Posterior cingulate gyrus (tissue), 11 donors: Measurements from ENCODE around the gene FRG2C.
"Not testable (repeated sequence)": the region's sequence is repeated elsewhere in the genome, so short reads cannot be mapped to it uniquely, and the experiment has no call there.

ENCODE experiments used
- DNase-seq, 10 donors: peaks; one replicate each; pipeline versions ENCODE4 v3.0.0 to v3.0.0-alpha.2; 2020 to 2021; ENCODE audit warnings: mixed read lengths in 3 of 10
- intact Hi-C: fragments of 100-400 bp; cut with DNase I; formaldehyde crosslinking; loops from one replicate; pipeline ENCODE4 v1.15.1; 2023

The FRG2C gene

DNA sequence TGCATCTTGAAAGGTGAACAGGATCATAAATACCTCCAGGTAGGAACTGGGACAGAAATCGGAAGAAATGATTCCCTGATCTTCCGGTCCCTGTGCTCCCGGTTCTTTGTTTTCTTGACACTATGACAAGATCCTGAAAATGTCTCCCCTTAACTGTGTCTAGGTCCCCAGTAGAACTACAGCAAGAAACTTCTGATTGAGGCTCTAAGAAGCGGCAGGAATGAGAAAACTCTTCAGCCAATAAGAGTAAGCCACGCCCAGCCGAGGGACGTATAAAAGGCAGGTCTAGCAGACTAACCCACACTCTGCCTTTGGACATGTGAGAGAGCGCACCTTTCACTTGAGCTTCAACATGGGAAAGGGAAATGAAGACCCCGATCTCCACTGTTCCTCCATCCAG is at the start of gene FRG2C:
TSS of gene FRG2C (plus strand) at position 301 of the 400 bp plus-strand sequence. CDS start at position 353, 52 bp downstream.
- intact Hi-C loops, DNase-seq: not testable (repeated sequence)

DNA sequence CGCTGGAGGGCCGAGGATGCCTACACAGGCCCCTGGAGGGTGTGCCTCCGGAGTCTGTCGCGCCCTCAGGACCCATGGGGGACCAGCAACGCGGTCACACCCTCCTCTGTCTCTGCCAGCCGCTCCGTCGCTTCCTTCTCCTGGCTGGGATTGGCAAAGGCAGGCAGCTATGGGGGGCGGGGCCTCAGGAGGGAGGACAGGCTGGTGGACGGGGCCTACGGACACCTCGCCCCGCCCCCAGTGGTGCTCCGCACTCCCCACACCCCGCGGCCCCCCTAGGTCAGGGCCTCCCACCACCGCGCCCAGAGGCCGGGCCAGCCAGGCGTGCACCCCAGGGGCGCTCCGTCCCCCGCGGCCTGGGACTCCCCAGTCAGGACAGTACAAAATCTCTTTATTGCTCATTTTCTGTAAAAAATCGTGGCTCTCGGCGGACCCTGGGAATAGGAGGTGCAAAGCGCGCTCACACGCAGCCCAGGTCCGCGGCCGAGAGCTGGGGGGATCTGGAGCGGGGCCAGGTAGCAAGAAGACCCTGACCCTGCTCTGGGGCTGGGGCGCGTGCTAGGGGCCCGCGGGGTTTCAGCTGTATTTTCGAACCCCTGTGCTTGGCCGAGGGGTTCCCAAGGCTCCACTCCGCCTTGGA is 45.3 kb upstream of the FRG2C start:
- intact Hi-C loops, result not testable (repeated sequence)
- peak; percentile 29 to 93 (median 68) for DNase-seq

DNA sequence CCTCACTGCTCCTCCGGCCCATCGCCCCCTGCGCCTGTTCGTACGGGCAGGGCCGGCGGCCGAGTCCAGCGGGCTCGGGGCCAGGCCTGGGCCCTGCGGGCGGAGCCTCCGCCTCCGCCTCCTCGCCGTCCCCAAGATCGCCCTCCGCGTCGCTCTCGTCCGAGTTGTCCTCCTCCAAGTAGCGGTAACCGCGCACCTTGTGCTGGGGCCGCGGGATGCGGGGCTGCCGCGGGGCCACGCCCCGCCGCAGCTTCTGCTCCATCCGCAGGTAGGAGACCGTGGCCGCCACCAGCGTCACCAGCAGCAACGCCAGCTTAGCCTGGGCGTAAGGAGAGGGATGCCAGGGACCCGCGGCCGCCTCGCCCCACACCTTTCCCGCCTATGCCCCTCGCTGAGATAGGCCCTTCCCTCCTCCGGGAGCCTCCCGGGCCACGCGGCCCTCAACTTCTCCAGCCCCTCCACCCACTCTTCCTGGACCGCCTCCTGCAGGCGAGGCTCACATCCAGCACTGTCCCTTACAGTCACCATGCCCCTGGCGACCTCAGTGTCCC is 44.6 kb upstream of the FRG2C start:
- intact Hi-C loops, result not testable (repeated sequence)
- DNase-seq, result peak in 5 of 10 donors; percentile 17 to 87 (median 23)

DNA sequence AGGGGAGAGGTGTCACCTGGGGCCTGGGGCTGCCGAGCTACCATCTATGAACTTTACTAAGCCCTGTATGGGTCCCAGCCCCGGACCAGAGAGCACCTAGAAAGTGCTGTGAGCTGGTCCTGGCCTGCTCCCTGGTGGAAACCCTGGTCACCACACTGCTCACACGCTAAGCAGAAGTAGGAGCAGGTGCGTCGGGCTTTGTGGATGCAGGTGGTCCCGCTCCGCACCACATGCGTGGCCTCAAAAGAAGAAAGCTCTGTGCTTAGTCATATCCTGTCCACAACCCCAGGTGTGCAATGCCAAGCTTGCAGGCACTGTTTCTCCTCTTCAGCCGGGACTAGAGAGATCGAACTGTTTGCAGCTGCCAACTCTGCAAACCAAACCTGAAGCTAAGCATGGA is 42.4 kb upstream of the FRG2C start:
- DNase-seq, intact Hi-C loops: not testable (repeated sequence)

DNA sequence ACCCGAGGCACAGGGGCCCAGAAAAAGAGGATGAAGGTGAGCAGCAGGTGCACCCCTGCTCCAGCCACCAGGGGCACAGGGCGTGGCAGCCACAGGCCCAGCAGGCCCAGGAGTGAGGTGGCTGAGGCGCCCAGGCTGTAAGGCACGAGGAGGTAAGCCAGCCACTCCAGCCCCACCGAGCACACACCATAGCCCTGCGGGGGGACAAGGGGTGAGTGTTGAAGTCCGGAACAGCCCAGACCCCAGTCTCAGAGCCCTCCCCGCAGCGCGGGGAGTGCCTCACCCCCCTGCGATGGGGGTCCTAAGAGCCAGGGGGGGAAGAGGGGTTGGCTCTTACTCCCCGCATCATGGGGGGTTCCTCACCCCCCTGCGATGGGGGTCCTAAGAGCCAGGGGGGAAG is 40.5 kb upstream of the FRG2C start:
- DNase-seq, result peak in 1 of 10 donors; percentile 36
- intact Hi-C loops, result not testable (repeated sequence)

DNA sequence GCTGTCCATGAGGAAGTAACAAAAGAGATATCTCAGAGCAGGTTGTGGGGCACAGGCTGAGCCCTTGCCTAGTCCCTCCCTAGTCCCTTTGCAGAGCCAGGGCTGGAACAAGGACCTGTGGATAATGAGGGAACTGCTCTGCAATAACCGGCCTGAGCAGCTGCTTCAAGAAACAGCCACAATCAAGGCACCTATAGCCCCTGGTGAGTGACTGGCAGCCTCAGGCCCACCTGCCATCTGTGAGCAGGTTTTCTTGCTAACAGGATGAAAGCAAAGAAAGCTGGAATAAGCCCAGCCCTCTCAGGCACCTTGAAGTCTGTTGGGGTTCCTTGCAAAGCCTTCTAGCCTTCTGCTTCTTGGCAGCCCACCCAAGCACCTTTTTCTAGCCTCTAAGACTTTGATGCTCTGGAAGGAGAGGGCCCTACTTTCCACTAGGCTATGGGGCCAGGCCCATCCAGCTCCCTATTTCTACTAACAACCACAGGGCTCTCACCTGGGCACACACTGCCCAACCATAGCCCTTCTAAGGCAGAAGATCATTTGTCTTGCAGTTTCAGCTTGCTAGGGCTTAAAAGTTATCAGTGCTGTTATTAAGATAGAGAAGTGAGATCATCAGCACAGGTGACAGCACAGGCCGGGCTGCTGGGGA is 33.1 kb upstream of the FRG2C start:
- intact Hi-C loops, DNase-seq: not testable (repeated sequence)

DNA sequence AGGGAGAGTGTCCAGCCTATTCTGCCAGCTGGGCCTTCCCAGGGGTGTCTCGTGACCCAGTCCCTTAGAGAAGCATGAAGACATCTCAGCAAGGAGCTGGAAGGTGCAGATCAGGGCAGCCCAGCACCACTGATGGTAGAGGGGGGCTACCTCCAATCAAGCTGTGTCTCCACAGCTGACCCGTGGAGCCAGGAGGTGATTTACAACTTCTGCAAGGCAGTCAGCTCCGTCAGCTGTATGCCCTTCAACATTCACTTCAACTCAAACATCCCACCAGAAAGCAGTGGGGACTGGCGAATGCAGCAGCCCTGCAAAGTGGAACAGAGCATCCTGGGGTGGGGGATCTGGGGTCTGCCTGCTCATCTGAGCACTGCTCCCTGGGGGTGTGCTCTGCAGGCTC is 32.6 kb upstream of the FRG2C start:
- no peak for DNase-seq
- intact Hi-C loops, result no loop called here

DNA sequence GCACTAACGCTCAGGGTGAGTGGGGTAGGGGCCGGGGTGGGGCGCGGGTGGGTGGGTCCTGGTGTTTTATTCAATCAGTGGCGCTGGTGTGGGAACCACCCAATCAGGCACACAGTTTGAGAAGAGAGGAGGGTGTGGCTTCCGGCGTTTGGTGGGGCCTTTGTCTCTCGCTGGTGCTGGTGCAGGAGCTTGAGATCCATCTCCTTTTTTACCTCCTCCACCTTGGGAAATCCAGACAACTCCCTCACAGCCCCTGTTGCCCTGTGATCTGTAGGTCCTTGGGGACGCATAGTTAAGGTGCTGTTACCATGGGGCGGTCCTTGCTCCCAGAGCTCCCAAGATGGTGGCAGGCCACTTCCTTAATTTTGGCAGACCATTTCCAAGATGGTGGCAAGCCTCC is 25.2 kb upstream of the FRG2C start:
- DNase-seq, intact Hi-C loops: not testable (repeated sequence)

DNA sequence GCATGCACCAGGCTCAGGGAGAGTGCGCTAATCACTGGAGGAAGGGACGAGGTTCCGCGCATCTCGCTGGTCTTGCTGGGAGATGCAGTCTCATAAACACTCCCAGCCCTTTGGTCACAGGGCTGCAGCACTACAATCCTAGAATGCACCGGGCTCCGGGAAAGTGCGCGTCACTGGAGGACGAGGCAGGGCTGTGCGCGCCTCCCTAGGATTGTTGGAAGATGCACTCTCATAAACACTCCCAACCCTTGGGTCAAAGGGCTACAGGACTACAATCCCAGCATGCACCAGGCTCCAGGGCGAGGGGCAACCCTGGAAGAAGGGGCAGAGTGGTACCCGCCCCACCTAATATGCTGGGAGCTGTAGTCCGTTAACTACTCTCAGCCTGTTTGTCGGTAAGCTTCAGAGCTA is 23.0 kb upstream of the FRG2C start:
- intact Hi-C loops, result loop anchor here (5.0 kb wide), 1 partner anchor 349 kb away; no protein-coding TSS in a partner anchor
- DNase-seq, result peak; percentile 87 to 99 (median 94)

DNA sequence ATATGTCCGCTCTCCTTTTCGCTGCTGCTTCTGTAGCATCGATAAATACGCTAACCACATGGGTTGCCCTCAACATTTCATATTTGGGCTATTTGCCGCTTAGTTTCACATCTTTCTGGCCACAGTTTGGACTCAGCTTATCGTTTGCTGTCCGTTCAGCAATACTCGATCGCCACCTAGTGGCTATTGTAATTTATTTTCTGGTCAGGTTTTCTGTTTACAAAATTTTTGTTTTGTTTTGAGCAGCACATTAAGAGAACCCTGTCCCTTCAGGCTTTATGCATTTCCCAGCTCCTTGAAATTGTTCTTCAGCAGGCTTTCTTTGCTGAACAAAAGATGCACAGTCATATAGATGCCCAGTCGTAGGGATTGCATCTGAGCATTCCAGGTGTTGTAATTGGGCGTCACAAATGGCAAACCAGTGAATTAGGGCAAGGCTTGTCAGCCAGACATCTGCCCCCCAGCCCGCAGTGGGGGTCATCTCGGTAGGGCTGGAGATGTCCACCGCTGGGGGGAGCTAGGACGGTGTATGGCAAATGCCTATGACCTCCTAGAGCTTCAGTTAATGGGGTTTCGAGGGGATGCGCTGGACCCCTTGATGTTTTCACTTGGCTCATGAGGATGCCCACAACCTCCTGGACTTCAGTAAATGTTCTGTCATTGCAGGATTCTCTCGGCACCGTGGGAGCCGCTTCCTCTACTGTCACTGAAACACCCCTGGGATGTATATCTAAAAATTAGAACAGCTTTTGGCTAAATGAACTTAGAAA is 20.9 kb upstream of the FRG2C start:
- intact Hi-C loops, result loop anchor here (5.0 kb wide), 1 partner anchor 351 kb away; no protein-coding TSS in a partner anchor
- DNase-seq, result peak in 1 of 10 donors; percentile 27

DNA sequence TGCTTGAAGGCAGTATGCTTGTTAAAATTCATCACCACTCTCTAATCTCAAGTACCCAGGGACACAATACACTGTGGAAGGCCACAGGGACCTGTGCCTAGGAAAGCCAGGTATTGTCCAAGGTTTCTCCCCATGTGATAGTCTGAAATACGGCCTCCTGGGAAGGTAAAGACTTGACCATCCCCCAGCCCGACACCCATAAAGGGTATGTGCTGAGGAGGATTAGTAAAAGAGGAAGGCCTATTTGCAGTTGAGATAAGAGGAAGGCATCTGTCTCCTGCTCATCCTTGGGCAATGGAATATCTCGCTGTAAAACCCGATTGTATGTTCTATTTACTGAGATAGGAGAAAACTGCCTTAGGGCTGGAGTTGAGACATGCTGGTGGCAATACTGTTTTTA is 18.6 kb upstream of the FRG2C start:
- DNase-seq, intact Hi-C loops: not testable (repeated sequence)

DNA sequence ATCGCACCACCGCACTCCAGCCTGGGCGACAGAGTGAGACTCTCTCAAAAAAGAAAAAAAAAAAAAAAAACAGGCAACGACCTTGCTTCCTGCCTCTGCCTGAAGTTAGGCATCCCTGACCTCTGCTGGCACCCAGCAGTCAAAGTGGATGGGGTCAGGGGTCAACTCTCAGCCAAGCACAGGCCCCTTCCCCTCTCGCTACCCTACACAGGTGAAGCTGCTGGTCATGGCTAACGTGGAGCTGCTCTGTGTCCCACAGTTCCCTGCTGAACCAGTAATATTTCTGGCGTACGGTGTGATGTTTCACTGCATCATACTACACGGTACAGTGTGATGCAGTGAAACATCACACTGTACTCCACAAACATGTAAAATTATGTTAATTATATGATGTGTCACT is 13.9 kb upstream of the FRG2C start:
- no peak for DNase-seq
- intact Hi-C loops, result no loop called here

DNA sequence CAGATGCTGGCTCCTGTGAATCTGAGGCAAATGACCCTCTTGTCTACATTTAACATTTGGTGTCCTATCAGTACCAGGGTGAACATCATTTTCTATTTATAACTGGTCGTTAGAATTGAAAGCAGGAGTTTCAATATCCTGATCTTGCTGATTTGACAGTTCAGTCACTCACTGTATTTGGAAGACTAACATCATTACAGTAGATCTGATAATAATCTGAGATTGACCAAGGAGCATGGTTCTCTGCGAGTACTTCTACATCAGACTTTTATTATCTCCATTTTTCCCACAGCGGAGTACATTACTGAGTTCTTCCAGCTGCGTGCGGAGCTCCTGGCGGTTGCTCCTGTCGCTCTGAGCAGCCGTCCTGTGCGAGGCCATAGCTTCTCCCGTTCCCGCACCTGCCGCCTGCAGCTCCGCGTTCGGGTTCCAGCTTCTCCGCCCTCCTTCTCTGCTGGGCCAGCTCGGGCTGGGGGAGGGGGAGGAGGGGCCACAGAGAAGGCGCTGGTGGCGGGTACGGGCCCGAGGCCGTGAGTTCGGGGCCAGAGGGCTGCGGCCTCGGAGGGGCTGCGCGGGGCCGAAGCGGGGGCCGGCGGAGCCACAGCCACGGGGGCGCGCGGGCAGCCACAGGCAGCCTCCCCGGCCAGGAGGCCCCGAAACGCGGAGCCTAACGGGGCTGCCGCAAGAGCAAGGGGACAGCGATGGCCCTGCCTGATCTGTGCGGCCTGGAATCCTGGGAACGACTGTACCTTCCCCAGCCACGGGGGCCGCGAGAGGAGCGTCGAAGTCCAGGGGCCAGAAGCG is 8.8 kb upstream of the FRG2C start:
- intact Hi-C loops, DNase-seq: not testable (repeated sequence)

DNA sequence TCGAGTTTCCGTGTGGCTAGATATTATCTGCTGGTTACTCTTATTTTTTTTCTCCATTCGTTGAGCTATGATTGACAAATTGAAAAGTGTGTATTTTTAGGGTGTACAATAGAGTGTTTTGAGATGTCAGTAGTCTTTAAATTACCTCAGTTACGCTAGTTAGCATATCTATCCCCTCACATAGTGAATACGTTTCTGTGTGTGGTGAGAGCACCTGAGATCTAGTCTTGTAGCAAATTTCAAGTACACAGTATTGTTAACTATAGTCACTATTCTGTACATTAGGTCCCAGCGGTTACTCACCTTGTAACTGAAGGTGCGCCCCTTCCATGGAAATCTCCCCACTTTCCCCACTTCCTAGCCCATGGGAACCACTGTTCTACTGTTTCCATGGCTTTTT is 8.2 kb upstream of the FRG2C start:
- DNase-seq, intact Hi-C loops: not testable (repeated sequence)

DNA sequence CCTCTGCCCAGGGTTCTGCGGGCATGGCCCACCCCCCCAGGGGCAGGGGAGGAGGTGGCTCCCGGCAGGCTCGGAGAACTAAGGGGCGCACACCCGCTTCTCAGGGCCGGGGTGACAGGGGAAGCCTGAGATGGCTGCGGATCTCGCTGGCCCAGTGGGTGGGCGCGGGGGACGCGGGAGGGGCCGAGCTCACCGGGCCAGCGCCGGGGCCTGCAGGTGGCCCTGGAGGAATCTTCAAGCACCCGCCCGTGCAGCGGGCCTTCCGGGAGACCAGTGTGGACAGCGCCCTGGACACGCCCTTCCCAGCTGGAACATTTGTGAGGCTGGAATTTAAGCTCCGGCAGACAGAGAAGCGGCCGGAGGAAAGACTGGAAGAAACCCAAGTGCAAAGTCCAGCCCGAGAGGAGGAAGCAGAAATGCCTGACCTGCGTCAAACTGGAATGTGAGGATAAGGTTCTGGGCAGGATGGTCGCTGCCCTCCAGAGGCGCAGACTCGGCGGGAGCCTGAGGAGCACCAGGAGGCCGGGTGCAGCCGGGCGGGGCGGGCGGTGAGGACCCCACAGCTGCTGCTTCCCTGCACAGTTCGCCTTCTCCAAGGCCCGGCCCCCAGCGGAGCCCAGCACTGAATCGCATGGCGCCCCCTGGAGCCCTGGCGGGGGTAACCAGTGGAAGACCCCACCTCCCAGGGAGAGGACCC is 5.6 kb upstream of the FRG2C start:
- intact Hi-C loops, result not testable (repeated sequence)
- peak in 1 of 10 donors; percentile 82 for DNase-seq

DNA sequence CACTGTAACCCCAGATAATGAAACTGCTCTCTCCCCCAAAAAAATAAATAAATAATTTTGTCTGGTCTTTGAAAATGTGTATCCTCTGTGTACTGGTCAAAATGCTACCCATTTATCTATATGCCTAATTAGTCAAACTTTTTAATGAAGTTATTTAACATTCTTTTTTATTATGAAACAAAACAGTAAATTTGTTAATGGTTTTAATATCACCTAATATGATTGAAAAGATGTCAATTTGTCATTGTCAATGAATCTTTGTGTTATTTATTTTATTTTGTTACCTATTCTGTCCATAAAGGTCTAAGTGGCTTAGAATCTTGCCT is 5.1 kb upstream of the FRG2C start:
- intact Hi-C loops, DNase-seq: not testable (repeated sequence)

DNA sequence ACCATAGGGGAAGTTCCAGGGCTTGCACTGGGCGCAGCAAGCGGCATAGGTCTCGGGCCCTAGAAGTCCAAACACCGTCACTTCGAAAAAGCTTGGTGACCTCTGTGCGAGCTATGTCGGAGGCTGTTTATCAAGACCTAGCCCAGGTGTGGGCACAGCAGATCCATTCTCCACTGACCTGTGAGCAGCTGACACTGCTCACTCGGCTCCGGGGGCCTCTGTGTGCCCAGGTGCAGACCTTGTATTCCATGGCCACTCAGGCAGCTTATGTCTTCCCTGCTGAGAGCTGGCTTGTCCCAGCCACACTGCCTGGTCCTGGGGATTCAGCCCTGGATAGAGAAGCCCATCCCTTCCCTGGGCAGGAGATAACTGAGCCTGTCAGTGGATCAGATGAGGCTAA is 1.5 kb downstream of the FRG2C start:
- intact Hi-C loops, DNase-seq: not testable (repeated sequence)

DNA sequence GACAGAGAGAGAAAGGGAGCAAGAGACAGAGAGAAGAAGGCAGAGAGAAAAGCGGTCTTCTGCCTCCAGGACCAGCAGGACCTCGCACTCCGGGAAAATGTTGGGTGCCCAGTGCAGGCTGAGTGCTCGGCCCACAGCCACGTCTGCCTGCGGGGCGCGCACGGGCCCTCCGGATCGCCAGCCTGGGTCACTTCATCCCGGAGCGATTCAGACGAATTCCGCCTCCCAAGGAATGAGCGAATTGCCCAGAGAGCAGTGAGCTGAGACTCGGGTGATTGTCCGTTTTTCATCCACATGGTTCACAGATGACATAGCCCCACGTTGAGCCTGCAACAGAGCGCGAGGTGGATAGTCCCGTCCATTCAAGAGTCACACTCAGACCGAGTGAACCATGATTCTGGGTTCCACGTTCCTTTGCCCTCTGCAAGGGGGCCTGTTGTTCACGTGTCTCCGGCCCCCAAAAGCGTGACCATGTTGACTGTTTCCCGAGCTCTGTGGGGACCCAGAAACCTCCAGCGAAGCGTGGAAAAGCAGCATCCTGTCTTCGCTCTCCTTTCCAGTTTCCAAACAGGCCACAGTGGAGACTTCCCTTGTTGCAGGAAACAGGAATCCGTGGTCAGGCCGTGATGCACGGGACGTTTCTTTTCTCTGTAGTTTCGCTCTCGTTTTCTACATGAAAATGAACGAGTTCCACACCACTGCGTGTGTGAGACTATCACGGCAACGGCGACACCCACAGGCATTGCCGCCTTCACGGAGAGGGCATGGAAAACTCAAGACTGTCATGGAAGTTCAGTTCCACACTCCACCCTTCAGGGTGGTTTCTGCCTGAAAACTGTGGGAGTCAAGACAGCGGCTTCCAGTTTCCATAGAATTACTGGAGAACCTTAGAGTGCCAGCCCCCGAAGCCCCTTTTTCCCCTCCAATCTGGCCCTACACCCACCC is 3.9 kb downstream of the FRG2C start:
- intact Hi-C loops, result not testable (repeated sequence)
- DNase-seq, result peak in 2 of 10 donors; percentile 73 to 84
